ENCODE measurements around the gene SOWAHD.
A peak's percentile ranks its signal among the peaks of the same experiment; 100 is the strongest.

Gene SOWAHD

DNA sequence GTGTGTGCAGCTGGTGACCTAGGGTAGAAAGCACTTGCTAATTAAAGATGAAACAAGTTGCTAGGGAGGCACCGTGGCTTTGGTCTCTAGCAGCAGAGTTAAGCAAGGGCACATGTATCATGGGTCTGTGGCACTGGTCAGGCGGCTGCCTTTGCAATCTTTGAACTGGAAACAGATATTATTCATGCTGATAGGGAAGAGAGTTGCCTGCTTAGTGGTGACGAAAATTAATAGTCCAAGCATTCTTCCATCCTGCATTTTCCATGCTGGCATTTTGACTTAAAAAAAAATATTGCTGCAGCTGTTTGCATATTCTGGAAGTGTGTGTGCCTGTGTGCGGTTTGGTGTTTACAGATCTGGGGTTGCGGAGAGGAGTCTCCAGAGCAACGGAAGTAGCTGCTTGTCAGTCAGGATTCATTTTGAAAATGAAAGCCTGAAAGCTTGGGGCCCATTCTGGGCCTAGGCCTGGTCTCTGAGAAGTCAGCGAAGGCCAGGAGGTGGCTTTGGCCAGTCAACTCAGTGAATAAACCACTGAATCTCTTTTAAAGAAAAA, 2.3 kb upstream of the SOWAHD start:
- peak; percentile 80 for DNase-seq (ENCODE audit: low read depth)
- no peak for TF ChIP-seq POLR2A (IDR thresholded peaks at IDR 0.05; ENCODE audit: extremely low read depth, insufficient read length)
- TF ChIP-seq, protein P1, sequence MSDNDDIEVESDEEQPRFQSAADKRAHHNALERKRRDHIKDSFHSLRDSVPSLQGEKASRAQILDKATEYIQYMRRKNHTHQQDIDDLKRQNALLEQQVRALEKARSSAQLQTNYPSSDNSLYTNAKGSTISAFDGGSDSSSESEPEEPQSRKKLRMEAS (IDR thresholded peaks at IDR 0.05; ENCODE audit: low read depth, low read length) = peak; percentile 80
- TF ChIP-seq MYC (IDR thresholded peaks at IDR 0.05; ENCODE audit: low read depth, low read length) = peak; percentile 79
- H3K4me3 ChIP-seq (ENCODE audit: low read depth, low read length) = peak overlapping the region; percentile 19

DNA sequence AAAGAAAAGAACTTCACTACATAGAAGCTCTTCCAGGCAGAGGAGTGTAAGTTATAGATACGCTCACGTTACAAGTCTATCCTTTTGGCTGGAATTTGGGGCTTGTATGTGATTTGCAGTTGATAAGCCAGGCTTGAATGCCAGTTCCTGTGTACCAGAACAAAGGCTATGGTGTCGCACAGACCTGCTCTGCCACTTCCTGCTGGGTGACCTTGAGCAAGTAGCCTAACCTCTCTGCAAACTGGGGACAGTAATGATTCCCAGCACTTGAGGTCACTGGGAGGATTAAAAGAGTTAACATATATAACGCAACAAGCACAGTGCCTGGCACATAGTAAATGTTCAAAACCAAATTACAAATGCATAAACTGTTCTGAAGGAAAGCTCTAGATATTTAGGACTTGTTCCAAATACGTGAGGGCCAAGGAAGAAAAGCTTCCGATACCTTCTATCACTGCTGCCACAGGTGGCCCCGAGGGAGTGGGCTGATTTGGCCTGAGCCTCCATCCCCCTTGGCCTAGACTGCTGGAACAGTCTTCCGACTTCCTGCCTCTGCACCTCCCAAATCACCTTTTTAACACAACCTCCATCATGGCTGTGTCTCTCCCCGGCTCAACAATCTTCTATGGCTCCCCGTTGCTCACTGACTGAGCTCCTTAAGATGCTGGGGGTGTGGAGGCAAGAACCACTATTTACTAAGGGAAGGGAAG, 1.3 kb upstream of the SOWAHD start:
- TF ChIP-seq, protein P2, sequence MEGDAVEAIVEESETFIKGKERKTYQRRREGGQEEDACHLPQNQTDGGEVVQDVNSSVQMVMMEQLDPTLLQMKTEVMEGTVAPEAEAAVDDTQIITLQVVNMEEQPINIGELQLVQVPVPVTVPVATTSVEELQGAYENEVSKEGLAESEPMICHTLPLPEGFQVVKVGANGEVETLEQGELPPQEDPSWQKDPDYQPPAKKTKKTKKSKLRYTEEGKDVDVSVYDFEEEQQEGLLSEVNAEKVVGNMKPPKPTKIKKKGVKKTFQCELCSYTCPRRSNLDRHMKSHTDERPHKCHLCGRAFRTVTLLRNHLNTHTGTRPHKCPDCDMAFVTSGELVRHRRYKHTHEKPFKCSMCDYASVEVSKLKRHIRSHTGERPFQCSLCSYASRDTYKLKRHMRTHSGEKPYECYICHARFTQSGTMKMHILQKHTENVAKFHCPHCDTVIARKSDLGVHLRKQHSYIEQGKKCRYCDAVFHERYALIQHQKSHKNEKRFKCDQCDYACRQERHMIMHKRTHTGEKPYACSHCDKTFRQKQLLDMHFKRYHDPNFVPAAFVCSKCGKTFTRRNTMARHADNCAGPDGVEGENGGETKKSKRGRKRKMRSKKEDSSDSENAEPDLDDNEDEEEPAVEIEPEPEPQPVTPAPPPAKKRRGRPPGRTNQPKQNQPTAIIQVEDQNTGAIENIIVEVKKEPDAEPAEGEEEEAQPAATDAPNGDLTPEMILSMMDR (IDR thresholded peaks at IDR 0.05; ENCODE audit: low read depth, low read length) = no peak
- TF ChIP-seq POLR2A (IDR thresholded peaks at IDR 0.05; ENCODE audit: extremely low read depth, insufficient read length) (no peak), MYC (IDR thresholded peaks at IDR 0.05; ENCODE audit: low read depth, low read length) (no peak)
- TF ChIP-seq, protein P1 (IDR thresholded peaks at IDR 0.05; ENCODE audit: low read depth, low read length) = no peak
- H3K4me3 ChIP-seq (ENCODE audit: low read depth, low read length) = no peak overlapping the region
- DNase-seq (ENCODE audit: low read depth) = peak; percentile 29

DNA sequence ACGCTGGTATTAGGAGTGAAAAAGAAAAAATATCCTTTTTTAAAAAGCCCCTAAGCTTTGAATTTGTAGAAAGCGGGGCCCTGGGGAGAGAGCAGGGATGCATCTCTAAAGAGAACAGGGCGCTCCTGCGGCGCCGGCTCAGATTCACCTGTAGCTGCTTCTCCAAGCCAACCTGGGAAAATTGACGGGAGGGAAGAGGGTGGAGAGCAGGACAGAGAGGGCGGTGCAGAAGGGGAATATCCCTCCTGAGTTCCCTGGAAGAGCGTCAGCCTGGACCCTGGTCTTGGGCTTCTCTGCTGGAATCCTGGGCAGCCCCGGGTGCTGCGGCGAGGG, 776 bp upstream of the SOWAHD start:
- TF ChIP-seq MYC (IDR thresholded peaks at IDR 0.05; ENCODE audit: low read depth, low read length) = no peak
- TF ChIP-seq, protein P2 (IDR thresholded peaks at IDR 0.05; ENCODE audit: low read depth, low read length) = no peak
- TF ChIP-seq, protein P1 (IDR thresholded peaks at IDR 0.05; ENCODE audit: low read depth, low read length) = no peak
- H3K4me3 ChIP-seq (ENCODE audit: low read depth, low read length) = no peak overlapping the region
- no peak for DNase-seq (ENCODE audit: low read depth)

DNA sequence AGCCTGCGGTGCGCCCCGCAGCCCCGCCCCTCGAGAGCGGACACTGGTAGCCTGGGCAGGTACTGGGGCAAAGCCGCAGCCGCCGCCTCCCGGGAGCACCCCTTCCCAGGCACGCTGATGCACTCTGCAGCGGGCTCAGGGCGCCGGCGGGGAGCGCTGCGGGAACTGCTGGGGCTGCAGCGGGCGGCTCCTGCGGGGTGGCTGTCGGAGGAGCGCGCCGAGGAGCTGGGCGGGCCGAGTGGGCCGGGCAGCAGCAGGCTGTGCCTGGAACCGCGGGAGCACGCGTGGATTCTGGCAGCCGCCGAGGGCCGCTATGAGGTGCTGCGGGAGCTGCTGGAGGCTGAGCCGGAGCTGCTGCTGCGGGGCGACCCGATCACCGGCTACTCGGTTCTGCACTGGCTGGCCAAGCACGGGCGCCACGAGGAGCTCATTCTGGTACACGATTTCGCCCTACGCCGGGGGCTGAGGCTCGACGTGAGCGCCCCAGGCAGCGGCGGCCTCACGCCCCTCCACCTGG, 401 bp downstream of the SOWAHD start:
- peak; percentile 76 for DNase-seq (ENCODE audit: low read depth)
- TF ChIP-seq MYC (IDR thresholded peaks at IDR 0.05; ENCODE audit: low read depth, low read length) = no peak
- TF ChIP-seq, protein P2 (IDR thresholded peaks at IDR 0.05; ENCODE audit: low read depth, low read length) = no peak
- TF ChIP-seq, protein P1 (IDR thresholded peaks at IDR 0.05; ENCODE audit: low read depth, low read length) = no peak
- no peak for TF ChIP-seq POLR2A (IDR thresholded peaks at IDR 0.05; ENCODE audit: extremely low read depth, insufficient read length)
- peak overlapping the region; percentile 56 for H3K4me3 ChIP-seq (ENCODE audit: low read depth, low read length)

DNA sequence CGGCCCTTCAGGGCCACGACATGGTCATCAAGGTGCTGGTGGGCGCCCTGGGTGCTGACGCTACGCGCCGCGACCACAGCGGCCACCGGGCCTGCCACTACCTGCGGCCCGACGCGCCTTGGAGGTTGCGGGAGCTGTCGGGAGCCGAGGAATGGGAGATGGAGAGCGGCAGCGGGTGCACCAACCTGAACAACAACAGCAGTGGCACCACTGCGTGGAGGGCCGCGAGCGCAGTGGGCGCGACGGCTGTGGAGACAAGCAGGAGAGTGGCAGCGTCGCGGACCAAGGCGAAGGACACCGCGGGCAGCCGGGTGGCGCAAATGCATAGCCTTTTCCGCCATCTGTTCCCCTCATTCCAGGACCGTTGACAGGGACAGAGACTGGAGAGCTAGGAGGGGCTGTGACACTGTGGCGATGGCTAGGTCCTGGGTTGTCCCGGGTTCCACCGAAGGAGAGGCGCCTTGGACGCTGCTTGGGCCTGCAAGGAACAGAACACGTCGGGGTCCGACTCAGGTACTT, 919 bp downstream of the SOWAHD start:
- peak overlapping the region; percentile 56 for H3K4me3 ChIP-seq (ENCODE audit: low read depth, low read length)
- DNase-seq (ENCODE audit: low read depth) = no peak
- TF ChIP-seq, protein P1 (IDR thresholded peaks at IDR 0.05; ENCODE audit: low read depth, low read length) = no peak
- TF ChIP-seq, protein P2 (IDR thresholded peaks at IDR 0.05; ENCODE audit: low read depth, low read length) = no peak
